UCSD-AML1 (cell line): ENCODE measurements around the gene WHRN.
A peak's percentile ranks its signal among the peaks of the same experiment; 100 is the strongest.

Experiments used
- DNase-seq: peaks from one replicate; lab custom pipeline; 2025; ENCODE audit not compliant: unreplicated experiment; lab: John Stamatoyannopoulos, UW

Gene WHRN

DNA sequence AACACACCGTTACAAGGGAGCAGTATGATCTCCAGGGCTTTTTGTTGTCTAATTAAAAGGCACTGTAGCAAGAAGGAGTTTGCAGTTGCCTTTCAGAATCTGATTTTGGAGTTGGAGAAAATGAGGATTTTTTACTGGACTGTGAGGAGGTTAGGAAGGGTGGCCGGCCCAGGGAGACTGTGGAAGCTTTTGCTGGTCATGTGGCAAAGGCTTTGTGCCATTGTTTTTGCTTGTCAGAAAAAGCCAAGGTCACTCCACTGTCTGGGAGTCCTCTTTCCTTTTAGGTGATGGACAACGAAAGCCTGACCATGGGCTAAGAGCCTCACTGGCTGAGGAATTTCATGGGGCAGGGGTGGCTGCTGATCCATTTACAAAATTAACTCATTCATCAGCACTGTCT is 10.3 kb upstream of the WHRN start:
- DNase-seq = no peak

DNA sequence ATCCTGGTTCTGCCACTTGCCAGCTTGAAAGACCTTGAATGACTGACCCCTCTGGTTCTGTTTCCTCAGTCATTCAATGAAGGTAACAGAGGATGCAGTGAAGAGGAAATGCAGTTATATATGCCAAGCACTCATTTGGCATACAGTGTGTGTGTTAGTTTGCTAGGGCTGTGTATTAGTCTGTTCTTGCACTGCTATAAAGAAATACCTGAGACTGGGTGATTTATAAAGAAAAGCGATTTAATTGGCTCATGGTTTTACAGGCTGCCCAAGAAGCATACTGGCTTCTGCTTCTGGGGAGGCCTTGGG is 8.6 kb upstream of the WHRN start:
- no peak for DNase-seq

DNA sequence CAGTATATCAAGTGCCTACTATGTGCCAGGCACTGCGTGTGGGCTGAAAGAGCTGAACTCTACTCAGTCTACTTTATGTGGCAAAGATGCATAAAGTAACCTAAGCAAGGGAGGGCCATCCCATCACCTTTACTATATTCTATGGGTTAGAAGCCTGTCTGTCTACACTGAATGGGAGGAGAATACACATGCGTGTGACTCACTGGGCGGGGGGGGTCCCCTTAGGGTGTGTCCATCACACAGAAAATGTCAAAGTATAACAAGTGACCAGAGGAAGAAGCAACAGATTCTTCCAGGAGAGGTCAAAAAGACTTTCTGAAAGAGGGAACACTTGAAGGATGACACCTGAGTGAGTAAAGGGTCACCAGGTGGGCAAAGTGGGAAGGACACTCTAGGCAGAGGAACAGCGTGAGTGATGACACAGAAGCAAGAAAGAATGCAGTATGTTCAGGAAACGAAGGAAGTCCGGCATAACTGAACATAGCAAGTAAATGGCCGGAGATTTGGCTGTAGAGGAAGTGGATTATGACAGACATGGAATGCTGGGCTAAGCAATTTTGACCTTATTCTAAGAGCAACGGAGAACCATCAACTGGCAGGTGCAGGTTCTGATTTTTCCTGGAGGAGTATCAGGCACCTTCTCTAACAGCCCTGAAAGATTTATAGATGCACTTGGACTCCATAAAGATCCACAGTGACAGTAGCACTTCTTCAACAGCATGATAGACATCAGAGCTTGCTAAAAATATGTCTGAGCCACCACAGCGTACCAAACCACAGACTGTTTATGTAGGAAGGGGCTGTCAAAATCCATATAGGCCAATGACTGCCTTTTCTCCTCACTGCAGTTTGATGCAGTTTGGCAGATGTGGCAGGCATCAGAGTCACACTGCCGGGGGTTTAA is 8.0 kb upstream of the WHRN start:
- DNase-seq = peak; percentile 18

DNA sequence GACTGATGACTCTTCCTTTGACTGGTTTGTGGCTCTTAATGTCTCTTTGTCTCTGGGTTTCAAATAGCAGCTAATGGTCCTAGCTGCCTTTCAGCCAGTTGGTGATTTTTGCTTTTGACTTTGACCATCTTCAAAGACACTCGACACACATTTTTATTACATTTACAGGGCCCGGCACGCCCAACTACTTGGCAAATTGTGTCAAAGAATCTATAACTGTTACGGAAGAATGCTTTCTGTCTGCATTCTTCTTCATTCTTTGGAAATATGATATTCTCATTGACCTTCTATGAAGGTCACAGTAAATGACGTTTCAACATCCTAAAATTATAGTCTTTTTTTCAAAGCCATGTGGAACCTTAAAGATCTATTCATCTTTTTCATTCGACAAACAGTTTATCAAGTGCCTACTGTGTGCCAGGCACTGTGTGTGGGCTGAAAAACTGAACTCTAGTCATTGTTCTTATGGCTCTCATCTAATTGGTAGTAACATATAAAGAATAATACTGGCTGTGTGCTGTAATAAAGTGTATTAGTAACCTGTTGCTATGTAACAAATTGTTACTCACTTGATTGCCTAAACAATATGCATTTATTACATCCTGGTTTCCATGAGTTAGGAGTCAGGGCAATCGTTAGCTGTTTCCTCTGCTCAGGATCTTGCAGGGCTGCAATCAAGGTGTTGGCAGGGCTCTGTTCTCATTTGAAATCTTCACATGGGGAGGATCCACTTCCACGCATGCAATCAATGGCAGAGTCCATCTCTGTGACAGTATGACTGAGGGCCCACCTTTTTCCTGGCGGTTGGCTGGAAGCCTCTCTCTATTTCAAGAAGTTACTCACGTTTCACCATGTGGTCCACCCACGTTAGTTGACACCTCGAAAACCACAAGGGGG is 7.0 kb upstream of the WHRN start:
- no peak for DNase-seq

DNA sequence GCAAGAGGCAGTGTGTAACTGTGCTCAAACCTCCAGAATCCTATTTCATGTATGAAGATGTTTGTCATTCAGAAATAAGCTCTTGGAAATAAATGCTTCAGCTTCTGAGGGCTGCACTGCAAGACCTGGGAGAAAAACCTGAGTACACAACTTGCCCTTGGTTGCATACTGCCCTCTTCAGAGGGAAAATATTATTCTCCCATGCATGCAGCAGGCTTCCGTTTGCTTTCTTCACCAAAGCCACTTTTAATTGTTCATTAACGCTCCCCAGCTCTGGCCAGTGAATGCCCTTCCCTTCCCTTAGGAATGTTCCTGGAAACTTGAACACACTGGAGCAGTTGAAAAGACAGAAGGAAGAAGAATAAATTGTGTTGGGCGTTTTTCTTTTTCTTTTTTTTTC is 2.5 kb upstream of the WHRN start:
- no peak for DNase-seq

DNA sequence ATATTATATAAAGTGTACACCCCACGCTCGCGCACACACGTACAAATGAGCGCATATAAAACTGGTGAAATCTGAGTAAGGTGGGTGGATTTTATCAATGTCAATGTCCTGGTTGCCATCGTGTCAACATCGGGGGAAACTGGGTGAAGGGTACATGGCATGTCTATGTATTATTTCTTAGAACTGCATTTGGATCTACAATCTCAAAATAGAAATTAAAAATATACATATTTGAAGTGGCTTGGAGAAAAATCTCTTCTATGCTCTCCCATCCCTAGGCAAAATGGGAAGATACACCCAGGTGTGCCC is 763 bp upstream of the WHRN start:
- DNase-seq = no peak

DNA sequence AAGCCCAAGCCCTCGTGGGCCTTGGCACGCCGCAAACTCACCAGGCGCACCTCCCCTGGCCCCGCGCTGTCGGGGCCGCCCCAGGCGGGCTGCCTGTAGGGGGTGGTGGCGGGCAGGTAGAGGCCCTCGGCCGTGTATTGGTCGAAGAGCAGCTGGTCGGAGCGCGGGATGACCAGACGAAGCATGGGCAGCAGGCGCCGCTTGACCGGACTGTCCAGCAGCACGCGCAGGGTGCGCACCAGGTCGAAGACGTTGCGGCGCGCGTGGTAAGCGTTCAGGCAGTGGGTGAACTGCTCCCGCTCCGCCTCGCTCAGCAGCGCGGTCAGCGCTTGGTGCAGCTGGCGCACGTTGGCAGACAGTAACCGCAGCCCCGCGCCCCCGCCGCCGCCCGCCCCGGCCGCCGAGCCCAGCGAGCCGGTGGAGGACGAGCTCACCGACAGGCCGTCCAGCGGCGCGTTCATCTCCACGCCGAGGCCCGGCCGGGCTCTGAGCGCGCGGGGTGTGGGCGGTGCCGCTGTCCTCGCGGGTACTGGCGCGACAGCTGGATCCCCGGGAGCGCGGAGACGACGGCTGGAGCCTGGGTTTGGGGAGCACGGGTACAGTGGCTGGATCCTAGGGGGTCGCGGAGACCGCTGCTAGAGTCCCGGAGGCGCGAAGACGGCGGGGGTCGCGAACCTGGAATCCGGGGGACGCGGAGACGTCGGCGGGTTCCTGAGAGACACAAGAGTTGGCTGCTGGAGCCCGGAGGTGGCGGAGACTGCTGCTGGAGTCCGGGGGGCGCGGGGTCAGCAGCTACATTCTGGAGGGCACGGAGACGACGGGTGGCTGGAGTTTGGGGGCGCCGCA is 709 bp downstream of the WHRN start:
- DNase-seq = no peak

DNA sequence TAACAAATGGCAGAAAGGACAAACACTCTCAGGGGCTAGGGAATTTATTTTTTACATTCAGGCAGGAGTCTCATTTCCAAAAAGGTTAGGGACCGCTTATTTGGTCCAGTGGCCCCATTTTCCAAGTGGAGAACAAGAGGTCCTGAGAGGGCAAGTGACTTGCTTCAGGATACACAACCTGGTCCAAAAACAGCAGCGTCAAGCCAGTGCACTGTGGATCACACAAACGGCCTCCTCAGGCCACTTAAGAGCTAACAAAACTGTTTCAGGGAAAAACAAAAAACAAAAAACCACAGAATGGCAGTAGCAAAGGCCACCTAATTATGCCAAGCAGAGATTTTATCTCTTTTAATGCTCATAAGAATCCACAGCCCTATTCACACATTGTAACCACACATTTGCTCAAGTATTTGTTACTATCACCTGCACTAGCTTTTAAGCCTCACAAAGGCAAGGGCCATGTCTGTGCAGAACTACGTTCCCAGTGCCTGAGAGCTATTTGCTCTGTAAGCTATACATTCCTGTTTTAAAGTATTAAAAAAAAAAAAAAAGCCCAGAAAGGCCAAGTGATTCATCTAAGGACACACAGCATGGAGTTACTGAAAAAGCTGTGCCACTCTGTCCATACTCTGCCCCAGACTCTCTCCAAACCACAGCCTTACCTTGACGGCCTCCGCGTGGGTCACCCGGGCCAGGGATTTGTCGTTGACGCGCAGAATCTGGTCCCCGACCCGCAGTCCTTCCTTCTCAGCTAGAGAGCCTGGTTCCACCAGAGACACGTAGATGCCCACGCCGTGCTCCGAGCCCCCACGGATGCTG is 1.5 kb downstream of the WHRN start:
- DNase-seq = no peak

DNA sequence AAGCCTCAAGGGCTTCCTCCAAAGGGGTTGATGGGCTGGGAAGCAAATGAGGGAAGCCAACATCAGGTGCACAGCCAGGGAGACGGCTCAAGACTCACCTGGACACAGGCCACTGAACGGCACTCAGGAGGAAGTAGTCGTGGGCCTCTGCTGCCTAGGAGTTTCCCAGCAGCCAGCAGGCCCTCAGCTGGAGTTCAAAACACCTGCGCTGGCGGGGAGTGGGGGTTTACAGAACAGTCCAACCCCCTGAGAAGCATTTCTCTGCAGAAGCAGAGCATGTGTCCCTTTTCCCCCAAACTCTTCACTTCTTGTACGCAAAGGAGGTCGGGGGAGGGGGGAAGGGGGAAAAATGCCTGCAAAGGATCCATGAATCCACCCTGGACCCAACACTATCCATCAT is 2.3 kb downstream of the WHRN start:
- DNase-seq = no peak

DNA sequence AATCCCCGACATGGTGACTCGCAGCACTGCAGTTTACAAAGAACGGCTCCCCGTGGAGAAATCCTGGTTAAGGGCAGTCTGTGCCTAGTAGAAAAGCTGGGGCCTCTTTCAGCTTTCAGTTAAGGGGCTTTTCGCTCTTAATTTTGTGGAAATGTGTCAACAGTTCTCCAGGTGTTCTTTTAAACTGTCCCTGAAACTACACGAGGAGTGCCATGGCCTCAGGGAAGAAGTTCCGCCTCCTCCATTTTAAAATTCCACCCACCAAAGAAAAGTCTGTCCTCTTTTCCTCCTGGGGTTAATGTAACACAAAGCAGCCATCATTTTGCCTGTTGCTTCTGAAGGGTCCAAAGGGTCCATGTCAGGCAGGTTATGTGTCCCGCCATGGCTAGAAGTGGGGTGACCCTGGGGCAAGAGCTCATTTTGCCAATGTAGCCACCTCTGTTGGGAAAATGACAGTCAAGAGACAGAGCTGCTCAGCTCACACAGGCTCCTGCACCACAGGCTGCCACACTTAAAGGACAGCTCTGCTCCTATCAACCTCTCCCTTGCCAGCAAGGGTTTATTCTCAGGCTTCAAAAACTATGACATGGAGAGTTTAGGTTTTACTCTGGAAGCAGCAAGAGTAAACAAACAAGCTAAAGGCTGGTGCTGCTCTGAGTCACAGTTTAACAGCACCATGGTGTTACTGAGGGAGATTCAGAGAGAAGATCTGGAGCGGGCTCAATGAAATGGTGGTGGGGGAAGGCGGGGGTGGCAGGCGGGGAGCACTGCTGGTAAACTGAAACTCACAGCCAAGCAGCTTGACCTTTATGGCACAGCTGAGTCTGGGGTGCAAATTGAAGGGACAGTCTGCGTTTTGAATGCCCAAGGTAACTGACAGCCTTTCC is 3.2 kb downstream of the WHRN start:
- no peak for DNase-seq

DNA sequence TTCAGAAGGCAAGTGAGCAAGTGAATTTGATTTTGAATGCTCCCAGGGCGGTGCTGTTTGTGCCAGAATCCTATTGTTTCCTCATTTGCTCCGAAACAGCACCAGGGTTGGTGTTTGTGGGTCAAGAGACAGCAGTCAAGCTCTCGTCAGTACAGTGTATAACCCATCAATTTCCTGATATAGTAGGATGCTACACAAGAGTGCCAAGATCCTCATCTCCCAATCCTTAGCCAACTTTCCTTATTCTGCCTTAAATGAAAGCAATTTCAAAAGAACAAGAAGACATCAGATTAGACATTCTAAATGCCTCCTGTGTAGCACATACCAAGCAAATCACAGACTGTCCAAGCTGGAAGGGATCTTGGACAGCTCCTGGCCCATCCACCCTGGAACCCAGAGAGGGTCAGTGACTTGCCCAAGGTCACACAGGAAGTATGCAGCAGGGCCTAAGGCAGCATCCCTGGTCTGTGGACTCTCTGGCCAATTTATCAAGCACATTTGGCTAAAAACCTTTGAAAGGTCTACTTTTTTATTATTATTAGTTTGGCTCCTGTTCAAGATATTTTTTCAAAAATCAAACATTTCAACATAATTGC is 4.5 kb downstream of the WHRN start:
- DNase-seq = no peak

DNA sequence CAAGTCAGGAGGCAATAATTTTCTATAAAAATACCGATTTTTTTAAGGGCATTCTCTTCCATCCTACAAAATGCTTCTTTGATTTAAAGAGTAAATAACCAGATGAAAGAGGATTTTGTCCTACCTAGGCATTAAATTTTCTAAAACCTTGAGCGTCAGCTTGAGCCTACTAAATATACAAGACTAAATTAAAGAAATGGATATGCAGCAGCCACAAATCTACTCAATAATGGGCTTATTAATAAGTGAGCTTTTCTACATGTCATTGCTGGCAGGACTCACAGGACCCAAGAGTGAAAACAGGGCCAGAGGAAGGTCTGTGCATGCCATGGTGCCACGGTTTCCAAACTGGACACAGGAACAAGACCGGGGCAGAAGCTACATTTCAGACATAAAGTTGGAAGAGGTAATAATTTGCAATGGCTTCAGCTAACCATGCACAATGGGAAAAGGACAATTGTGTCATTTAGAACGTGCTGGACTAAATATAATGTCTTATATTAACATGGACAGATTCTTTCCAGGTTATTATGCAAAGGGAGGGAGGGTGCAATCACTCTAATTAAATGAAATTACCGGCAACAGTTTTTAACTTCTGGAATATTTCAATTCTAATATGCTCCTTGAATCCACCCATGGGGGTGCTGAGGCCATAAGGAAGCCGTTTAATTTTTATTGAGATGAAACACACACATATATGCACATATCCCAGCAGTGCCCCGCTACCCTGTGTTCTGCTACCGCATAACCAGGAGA is 5.2 kb downstream of the WHRN start:
- DNase-seq = no peak

DNA sequence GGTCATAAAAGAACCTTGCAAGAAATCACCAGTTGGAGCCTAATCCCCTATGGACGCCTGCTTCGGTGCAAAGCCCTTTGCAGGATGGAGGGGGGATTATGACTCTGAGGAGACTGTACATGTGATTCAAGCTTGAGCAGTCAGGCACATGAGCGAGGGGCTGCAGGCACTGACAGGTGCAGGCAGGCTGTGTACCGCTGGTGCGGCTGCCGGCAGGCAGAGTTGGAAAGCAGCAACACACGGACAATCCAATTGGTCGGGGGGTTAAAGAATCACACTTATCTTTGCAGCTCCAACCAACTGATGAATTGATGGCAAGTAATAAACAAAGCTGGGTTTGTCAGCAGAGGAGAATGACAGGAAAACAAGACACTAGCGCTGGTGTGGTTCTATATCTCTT is 5.7 kb downstream of the WHRN start:
- DNase-seq = no peak

DNA sequence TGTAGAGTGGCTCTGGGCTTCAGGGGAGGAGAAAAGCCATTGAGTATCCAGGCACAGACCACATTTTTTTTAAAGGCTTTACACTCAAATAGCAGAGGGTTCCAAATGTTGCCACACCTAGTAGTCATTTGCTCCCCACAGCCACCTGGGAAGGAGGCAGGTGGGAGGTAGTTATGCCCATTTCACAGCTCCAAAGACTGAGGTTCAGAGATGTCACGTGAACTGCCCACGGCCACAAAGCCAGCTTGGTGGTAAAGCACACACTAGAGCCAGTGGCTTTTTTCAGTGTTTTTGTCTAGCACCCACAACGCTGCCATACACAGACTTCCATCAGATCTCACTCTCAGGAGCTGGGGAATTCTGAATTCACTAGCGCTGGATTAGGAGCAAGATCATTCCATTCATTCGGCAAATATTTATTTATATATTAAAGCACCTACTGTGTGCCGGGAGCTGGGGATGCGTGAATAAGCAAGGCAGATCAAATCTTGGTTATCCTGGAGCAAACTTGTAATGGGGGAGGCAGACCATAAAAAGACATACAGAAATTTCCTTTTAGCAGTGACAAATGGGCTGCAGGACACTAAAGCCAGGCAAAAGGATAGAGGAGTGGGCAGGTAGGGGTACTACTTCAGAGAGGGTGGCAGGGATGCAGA is 7.4 kb downstream of the WHRN start:
- DNase-seq = no peak

DNA sequence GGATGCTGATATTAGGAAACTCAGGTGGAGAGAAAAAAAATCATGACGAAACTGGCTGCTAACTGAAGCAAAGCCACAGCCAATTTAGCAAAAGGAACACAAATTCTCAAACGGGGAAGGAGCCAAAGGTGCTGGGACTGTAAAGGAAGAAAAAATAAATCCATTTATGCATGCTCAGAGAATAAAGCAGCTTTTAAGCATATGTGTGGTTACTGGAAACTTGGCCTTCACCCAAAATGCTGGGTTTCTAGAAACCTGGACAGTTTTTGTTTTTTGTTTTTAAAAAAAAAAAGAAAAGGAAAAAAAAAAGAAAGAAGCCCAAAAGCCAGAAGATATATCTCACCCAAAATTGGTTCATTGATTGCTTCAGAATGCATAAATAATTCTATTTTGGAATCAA is 8.0 kb downstream of the WHRN start:
- DNase-seq = no peak

DNA sequence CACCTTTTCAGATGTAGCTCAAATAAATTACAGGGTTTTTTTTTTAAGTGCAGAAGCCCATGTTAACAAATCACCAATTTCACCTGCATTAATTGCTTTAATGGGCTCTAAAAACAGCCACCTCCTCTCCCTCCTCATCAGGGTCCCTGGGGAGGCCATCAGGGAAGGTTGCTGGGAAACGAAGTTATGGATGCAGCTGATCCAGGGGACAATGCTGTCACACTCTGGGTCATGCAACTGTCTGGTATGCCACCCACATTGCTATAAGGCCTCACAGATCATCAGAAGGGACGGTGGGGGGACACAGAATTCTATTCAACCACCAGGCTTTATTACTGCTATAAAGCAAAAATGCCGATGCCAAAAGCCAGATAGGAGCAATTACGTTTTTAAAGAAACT is 9.3 kb downstream of the WHRN start:
- no peak for DNase-seq

DNA sequence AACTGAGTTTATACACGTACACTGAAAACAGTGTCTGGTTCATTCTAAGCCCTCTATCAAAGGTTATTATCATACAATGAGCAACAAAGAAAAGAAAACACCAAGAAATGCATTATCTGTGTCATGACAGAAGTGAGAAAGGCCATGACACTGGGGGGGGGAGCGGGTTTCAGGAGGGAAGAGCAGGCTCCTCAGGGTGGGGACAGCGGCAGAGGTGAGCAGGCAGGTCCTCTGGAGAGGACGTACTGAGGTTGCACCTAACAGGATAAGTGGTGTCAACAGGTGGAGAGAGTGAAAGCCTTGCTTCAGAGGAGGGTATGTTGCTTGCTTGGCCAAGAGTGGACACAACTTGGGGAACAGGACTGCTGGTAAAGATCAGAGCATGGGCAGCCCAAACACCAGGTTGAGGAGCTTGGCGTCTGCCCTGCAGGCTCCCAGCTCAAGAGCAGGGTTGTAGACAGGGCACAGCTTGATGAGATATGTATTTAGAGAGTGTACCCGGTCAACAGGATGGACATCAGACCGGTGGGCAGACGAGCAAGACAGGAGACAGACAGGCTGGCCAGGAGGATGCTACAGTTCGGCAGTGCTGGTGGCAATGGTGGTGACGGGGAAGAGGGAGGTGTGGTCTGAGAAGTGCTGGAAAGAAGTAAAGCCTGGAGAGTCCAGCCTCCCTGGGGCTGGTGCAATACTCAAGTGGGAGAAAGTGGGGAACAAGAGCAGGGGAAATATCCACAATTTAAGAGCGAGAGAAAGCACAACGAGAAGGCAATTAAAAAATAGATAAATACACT is 10.3 kb downstream of the WHRN start:
- no peak for DNase-seq
